ENCODE measurements around the gene CYP8B1.

Gene CYP8B1

DNA sequence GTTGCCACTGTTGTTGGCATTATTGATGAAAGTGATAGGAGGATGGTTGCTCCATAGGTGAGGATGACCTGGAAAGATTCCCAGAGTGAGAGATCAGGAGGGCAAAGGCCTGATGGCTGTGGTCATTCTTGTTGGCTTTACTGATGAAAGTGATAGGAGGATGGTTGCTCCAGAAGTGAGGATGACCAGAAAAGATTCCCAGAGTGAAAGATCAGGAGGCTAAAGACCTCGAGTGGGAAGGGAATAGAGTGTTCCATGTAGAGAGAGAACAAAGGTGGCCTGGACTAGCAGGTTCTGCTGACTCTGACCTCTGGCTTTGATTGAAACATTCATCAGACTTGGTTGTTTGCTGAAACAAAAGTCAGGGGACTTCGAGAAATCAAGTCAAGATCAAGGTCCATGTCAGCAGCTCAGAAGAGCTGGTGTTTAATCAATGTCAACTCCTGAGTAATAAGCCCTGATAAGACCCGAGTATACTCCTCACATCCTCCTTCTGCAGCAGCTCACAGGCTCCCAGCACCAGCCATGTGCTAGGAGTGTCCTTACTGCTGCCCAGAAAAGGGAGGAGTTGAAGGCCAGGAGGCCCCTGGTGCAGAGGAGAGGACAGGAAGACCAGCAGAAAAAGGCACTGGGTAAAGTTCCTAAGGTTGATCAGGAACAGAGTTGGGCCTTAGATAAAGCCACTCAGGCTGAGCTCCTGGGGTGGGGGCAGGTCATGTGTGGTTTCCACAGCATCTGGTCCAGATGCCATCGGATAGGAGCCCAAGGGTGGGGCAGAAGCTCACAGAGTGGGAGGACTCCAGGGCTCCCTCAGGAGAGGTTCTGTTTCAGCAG lies 19.9 kb downstream of the CYP8B1 start:
- TF ChIP-seq, protein P1, sequence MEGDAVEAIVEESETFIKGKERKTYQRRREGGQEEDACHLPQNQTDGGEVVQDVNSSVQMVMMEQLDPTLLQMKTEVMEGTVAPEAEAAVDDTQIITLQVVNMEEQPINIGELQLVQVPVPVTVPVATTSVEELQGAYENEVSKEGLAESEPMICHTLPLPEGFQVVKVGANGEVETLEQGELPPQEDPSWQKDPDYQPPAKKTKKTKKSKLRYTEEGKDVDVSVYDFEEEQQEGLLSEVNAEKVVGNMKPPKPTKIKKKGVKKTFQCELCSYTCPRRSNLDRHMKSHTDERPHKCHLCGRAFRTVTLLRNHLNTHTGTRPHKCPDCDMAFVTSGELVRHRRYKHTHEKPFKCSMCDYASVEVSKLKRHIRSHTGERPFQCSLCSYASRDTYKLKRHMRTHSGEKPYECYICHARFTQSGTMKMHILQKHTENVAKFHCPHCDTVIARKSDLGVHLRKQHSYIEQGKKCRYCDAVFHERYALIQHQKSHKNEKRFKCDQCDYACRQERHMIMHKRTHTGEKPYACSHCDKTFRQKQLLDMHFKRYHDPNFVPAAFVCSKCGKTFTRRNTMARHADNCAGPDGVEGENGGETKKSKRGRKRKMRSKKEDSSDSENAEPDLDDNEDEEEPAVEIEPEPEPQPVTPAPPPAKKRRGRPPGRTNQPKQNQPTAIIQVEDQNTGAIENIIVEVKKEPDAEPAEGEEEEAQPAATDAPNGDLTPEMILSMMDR (IDR thresholded peaks at IDR 0.05), result no peak

DNA sequence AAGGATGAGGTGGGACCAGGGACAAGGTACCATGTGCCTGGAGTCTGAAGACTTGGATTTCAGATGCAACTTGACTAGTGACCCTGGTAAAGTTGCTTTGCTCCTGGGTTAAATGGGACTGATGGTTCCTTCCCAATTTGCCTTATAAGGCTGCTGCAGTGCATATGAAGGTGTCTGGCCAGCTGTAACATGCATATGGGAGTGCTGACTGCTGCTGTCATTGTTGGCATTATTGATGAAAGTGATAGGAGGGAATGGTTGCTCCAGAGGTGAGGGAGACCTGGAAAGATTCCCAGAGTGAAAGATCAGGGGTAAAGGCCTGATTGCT lies 20.5 kb downstream of the CYP8B1 start:
- TF ChIP-seq, protein P1 (IDR thresholded peaks at IDR 0.05), result no peak

DNA sequence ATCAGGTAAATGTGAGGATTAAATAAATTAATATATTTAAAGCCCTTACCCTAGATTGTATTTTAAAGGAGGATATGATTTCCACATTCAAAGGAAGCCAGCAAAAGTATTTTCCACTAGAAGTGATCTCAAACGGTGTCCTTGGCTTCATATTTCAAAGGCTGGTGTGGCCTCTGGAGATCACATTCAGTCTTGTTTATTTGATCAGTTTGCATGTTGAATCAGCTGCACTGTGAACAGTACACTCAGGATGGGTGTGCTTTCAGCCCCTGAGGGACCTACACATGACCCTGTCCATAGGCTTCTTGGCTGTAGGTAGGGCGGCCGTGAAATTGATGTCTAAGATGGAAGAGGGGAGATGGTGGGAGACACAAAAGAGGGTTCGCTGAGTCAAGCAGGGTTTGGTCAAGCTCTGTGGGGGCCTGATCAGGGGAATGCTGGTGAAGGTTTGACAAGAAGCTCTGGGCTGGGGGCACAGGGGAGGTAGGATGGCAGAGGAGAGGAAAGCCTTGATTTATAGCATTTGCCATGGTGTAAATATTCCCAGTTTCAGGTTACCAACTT lies 21.9 kb downstream of the CYP8B1 start:
- TF ChIP-seq, protein P1 (IDR thresholded peaks at IDR 0.05), result no peak

DNA sequence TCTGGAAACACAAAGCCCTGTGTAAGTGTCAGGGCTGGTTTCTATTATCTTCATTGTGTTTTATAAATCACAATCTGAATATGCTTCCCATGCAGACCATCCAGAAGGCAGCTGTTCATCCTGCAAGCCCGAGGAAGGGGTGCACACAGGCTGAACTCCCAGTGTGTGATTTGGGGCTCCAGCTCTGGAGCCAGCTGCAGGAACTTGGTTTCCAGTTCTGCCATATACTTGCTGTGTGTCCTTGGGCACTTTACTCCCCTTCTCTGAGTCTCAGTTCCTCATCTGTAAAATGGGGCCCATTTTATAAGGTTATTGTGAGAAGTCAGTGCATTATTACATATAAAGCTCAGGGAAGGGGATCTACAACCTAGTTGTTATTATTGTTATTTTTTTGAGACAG lies 22.6 kb downstream of the CYP8B1 start:
- TF ChIP-seq, protein P1 (IDR thresholded peaks at IDR 0.05), result no peak

DNA sequence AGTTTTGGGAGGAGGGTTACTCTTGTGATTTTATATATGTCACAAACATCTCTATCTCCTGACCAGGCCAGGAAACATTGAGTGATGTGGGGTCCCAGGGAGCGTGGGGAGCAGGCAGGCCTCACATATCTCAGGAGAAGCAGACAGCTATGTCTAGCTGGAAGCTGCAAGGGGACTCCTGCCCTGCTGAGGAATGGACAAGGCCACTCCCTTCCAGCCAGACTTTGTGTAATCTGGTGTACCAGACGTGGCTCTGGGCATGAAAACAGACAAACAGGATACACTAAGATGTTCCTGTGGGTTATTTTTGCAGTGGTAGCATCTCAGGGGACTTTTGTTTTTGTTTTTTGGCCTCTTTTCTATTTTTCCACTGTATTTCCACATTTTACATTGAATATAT lies 23.2 kb downstream of the CYP8B1 start:
- TF ChIP-seq, protein P1 (IDR thresholded peaks at IDR 0.05), result no peak

DNA sequence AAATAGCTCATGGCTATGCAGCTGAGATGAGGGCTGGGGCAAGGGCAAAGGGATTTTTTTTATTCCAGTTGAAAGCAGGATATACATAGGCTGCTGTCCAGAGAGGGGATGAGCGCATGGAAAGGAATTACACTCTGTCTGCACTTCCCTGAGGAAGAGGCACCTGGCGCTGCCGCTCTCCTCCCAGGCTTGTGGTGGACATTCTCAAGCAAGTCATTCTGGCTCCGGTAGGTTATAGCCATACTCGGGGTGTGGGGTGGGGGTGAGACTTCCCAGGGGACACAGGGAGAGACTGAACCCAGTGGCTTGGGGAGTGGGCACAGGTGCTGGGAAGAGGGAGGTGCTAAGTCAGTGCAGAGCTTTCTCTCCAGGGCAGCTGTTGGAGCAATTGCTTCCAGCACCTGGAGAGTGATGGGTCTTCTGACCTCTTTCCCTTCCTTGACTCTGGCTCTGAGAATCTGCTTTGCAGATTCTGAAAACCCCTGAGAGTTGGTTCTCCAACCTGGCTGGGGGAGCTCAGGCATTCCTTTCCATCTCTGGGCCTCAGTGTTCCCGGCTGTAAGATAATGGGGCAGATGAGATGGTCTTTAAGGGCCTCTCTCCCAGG lies 24.3 kb downstream of the CYP8B1 start:
- TF ChIP-seq, protein P1 (IDR thresholded peaks at IDR 0.05), result no peak

DNA sequence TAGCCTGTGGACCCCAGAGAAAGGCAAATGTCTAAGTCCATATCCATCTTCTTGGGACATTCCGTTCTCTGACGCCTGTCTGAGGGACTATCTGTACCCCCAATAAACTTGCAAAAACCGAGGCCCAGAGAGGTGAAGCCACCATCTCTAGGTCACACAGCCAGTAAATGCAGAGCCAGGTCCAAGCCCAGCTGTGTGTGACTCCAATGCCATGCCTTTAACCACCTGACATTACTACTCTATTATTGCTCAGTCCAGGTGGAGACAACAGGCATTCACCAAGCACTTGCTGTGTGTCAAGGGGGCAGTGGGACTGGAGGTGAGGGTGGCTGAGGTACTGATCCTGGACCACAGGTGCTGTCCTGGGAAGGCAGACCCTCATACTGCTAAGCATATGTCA lies 25.4 kb downstream of the CYP8B1 start:
- TF ChIP-seq, protein P1 (IDR thresholded peaks at IDR 0.05), result no peak
